GM18907 (cell line): ENCODE data around the gene PTCD2.

Source experiments
- ATAC-seq: cut with Tn5 transposase; IDR thresholded peaks from one replicate; pipeline ENCODE4 v1.9.1; 2021; ENCODE audit warnings: mild to moderate bottlenecking, moderate library complexity; ENCODE audit not compliant: unreplicated experiment

PTCD2 gene

DNA sequence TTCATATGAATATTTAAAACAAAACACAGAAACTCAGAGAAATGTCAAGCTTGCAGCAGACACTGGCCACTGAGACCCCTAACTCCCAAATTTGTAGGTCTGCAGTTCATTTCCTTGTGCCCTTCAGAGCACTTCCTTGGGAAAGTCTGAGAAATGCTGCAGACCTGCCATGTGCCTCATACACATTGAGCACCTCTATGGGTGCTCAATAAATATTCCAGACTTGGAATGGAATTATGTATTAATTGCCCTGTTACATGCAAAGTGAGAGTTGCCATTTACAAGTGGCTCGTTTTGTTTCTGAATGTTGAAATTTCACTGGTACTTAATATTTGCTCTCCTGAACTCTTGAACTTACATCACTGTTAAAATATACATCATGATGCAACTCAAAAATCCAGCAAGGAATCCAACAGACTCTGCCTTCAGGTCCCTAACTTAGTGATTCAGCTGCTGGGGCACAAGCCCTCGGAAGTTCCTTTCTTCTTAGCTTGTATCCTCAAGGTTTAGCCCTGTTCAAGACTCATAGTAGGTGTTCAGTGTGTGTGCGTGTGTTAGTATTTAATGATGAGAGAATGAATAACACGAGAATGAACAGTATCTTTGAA lies 90.6 kb downstream of the PTCD2 start:
- ATAC-seq = no peak

DNA sequence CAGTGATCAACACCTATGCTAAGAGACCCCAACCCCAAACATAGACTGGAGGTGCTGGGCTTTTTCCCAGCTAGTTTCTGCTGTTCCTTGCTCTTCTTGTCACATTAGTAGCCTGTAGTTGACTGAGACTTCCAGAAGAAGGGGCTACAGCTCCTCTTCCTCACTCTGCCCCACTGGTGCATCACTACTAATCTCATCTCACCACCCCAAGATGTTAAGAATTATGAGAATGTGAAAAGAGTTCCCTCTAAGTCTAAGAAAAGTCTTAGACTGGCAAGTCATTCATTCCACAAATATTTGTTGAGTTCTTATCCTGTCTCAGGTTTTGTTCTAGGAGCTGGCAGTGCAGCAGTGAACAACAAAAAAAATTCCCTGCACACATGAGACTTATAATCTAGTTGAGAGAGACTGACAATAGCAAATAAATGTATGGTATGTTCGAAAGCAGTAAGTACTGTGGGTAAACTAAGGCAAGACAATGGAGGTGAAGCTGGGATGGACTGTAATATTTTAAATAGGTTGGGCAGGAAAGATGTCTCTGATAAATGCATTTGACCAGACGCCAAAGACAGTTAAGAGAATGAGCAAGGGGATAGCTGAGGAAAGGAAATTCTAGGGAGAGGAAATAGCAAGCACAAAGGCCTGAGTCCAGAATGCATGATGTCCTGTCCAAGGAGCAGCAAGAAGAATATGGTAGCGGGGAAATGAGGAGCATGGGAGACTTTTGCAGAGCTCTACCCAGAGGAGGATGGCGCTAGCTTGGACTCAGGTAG lies 92.3 kb downstream of the PTCD2 start:
- ATAC-seq = no peak

DNA sequence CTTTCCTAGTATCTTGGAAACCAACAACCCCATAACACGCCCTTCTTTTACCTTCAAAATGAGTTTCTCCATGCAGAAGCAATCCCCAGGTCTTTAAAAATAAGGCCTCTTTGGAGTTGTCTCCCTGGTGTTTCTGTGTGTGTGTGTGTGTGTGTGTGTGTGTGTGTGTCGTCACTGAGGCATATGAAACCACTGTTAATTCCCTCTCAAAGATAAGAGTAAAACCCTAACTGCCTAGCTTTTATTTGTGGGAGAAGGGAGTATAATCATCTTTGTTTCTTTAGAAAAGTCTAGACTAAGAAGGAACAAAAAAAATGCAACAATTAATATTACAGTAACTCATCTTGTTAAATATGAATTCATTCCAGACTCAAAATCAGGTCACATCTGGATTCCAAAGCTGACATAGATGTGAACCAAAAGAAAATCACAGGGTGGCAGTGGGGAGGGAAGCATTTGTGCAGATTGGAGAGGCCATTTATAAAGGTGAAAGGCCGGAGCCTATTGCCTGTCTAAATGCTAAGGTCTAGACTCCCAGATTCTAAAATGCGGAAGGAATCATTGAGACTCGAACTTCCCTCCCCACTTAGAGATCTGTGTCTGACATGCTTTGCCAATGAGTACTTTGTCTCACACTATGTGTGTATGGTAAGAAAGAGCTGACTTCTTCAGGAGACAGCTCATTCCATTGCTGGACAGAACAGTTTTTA lies 95.6 kb downstream of the PTCD2 start:
- no peak for ATAC-seq

DNA sequence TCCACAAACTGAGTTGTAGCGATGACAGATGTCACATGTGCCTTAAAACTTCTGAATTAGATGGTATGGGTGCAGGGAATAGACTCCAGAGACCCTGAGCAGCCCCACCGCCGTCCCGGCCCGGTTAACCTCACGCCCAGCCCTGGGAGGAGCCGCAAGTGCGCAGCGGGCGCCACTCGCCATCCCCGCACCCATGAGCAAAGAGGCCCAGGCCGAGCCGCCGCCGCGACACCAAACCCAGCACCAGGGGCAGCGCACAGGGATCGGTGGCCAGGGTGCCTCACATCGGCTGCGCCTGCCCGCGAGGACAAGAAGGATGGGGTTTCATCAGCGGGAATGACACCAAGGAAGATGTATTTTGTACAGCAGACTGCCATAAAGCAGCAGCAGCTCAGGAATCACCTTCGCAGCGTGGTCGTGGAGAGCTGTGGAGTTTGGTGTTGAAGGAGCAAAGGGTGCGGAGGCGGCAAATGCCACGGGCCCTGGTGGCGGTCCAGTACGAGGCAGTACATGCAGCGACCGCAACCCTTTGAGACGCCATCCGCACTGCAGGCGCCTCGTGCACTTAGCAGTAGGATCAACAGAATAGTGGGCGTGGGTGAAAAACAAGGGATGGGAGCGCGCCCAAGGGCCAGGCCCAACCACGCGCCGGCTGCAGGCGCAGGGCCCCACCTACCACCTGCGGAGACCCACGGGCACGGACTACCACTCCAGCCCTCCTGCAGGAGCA lies 97.3 kb downstream of the PTCD2 start:
- ATAC-seq = no peak
